SW 1271 (cell line): ENCODE data around the gene KDM5A.

Source experiments
- DNase-seq, 2 experiments: peaks; one replicate each; lab custom pipeline; 2025; lab: John Stamatoyannopoulos, UW

Gene KDM5A

GRCh38 chr12:272942-273341 is 116.2 kb downstream of the KDM5A start:
- no peak for DNase-seq

- DNase-seq: no peak
Measured at GRCh38 chr12:271161-271560, 118.0 kb downstream of the KDM5A start.

- DNase-seq: no peak
Measured at GRCh38 chr12:269191-269590, 119.9 kb downstream of the KDM5A start.

GRCh38 chr12:268483-268840 is 120.7 kb downstream of the KDM5A start:
- no peak for DNase-seq

GRCh38 chr12:267581-268482 is 121.3 kb downstream of the KDM5A start:
- no peak for DNase-seq

GRCh38 chr12:265096-265495 is 124.0 kb downstream of the KDM5A start:
- DNase-seq: no peak

- no peak for DNase-seq
Measured at GRCh38 chr12:264269-264668, 124.9 kb downstream of the KDM5A start.

- no peak for DNase-seq
Measured at GRCh38 chr12:263574-263973, 125.5 kb downstream of the KDM5A start.

GRCh38 chr12:262817-263216 is 126.3 kb downstream of the KDM5A start, which contains the start of gene SLC6A13:
TSS of gene SLC6A13 (minus strand) at chr12:262836. CDS start at chr12:260052, 2,784 bp downstream.
- DNase-seq: no peak

- no peak for DNase-seq
Measured at GRCh38 chr12:262113-262512, 127.0 kb downstream of the KDM5A start.

GRCh38 chr12:257521-258321 is 131.4 kb downstream of the KDM5A start:
- DNase-seq: no peak

GRCh38 chr12:256958-257357 is 132.2 kb downstream of the KDM5A start:
- DNase-seq: no peak

GRCh38 chr12:256225-256624 is 132.9 kb downstream of the KDM5A start:
- no peak for DNase-seq

GRCh38 chr12:254912-255311 is 134.2 kb downstream of the KDM5A start:
- no peak for DNase-seq

- no peak for DNase-seq
Measured at GRCh38 chr12:254039-254438, 135.1 kb downstream of the KDM5A start.

- DNase-seq: no peak
Measured at GRCh38 chr12:253116-253831, 135.8 kb downstream of the KDM5A start.

- DNase-seq: no peak
Measured at GRCh38 chr12:252636-253035, 136.5 kb downstream of the KDM5A start.

- no peak for DNase-seq
Measured at GRCh38 chr12:247271-247670, 141.8 kb downstream of the KDM5A start.

GRCh38 chr12:243381-243780 is 145.7 kb downstream of the KDM5A start:
- no peak for DNase-seq

GRCh38 chr12:242496-242895 is 146.6 kb downstream of the KDM5A start:
- DNase-seq: no peak

- DNase-seq: no peak
Measured at GRCh38 chr12:241266-241665, 147.9 kb downstream of the KDM5A start.

GRCh38 chr12:240566-240965 is 148.6 kb downstream of the KDM5A start:
- no peak for DNase-seq
